GM19324 (cell line): ENCODE measurements around the gene IL4I1.

ENCODE experiments used
- ATAC-seq: cut with Tn5 transposase; IDR thresholded peaks from one replicate; pipeline ENCODE4 v1.9.1; 2021; ENCODE audit warnings: mild to moderate bottlenecking, moderate library complexity; ENCODE audit not compliant: unreplicated experiment, low FRiP score

Gene IL4I1

GRCh38 chr19:49895566-49896297 is 955 bp downstream of the IL4I1 start:
- no peak for ATAC-seq

DNA sequence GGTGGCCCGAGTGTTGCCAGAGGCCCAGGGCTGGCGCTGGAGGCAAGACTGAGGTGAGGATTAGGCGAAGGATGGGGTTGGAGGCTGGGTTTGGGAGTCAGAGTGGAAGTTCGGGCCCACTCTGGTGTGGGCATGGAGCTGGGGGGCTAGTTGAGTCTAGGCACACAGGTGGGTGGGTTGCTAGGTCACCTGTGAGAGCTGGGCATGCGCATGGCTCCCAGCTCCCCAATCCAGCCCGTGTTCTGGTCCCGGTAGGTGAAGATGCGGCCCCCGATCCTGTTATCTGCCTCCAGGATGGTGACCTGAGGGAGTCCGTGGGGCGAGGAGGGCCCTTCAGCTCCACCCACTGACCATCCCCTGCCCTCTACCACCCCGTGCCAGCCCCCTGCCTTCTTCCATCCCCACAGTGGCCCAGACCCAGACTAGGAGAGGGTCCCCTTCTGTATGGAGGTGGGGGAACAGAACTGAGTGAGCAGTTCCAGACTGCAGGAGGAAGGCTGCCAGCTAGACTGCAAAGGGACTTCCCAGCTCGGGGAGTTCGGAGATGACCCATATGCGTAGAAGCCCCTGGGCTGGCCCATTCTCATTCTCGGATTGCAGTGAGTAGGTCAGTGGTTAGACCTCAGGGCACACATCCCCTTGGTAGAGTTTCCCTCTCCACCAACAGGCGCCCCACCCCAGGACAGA is 1.7 kb downstream of the IL4I1 start:
- ATAC-seq, result no peak

DNA sequence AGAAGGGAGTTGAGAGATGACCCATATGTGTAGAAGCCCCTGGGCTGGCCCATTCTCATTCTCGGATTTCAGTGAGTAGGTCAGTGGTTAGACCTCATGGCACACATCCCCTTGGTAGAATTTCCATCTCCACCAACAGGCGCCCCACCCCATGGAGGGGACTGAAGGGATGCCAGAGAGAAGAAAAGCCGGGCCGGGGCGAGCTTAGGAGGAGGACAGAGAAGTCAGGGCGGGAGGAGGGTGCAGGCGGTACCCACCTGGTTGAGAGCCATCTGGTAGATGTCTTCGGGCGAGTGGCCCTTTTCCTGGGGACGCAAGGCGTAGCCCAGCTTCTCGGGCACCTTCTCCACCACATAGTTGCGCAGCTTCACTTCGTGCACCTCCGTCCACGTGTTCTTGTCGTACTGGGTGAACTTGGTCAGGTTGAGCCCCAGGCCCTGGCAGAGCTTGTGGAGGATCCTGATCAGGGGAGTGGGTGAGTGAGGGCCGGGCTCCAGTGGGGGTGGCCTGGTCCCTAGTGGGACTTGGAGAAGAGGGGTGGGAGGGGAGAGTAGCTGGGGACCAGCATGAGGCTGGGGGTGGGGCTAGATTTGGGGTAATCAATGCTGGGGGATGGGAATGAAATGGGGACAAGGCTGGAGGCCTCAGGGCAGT is 2.5 kb downstream of the IL4I1 start:
- no peak for ATAC-seq

- no peak for ATAC-seq
These were observed 4.0 kb downstream of the IL4I1 start for GRCh38 chr19:49892716-49893115.

- ATAC-seq, result no peak
These were observed 5.3 kb downstream of the IL4I1 start for GRCh38 chr19:49891393-49891792.

- ATAC-seq, result no peak
These were observed 6.1 kb downstream of the IL4I1 start for GRCh38 chr19:49890349-49891311.

DNA sequence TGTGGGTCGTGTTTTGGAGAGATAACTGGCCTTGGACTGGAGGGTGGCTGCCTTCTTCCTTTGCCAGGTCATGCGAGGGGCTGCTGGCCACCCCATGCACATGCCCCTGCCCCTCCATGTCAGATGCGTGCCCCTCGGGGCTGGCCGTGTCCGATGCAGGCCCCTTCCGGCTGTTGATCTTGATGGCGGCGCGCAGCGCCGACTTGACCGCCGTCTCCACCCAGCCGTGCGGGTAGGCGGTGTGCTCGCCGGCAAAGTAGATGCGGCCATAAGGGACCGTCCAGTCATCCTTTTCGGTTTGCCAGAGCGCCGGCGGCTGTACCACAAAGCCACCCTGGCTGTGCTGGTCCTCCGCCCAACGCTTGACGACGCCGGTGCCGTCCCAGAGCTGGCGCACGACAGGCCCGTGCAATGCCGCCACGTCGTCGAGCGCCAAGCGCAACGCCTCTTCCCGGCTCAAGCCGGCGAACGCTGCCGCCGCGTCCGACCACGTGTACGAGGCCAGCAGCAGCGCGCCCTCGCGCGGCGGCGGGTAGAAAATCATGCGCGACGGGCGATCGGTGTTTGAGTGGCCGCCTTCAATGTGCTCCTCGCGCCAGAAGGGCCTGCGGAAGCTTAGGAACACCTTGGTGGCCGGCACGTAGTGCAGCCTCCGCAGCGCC is 6.9 kb downstream of the IL4I1 start:
- ATAC-seq, result no peak

- no peak for ATAC-seq
These were observed 7.5 kb downstream of the IL4I1 start for GRCh38 chr19:49889038-49889686.

DNA sequence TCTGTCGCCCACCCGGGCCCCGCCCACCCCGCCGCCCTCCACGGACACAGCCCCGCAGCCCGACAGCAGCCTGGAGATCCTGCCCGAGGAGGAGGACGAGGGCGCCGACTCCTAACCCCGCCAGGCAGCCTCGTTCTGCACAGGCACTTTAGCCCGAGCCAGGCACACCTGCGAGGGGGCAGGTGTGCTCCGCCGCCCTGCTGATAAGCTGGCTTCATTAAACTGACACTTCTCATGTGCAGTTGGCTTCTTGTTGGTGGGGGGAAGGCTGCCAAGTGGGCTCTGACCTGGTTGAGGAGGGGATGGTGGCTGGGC is 8.2 kb downstream of the IL4I1 start:
- no peak for ATAC-seq

- ATAC-seq, result no peak
These were observed 8.8 kb downstream of the IL4I1 start for GRCh38 chr19:49887665-49888509.

DNA sequence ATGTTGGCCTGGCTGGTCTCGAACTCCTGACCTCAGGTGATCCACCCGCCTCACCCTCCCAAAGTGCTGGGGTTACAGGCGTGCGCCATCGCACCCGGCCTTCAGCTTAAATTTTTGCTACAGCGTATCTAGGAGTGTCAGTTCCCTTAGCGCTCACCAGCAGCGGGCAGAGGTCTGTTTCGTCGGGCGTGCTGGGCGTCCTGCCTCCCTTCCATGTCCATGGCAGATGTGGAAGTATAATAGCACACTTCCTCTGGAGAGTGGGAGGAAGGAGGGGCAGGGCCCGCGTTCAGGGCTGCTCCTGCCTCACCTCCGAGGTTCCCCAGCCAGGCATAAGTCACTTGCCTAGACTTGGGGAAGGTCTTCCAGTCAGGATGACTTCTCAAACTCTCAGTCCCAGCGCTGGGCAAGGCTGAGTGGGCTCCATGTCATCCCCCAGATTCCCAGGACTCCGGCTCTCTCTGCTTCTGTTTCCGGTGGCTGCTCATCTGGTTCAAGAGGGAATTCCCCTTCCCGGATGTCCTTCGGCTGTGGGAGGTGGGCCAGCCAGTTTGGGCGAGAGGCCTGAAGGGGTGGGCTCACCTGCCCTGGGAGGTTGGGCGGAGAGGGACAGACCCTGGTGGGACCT is 9.5 kb downstream of the IL4I1 start:
- ATAC-seq, result no peak

DNA sequence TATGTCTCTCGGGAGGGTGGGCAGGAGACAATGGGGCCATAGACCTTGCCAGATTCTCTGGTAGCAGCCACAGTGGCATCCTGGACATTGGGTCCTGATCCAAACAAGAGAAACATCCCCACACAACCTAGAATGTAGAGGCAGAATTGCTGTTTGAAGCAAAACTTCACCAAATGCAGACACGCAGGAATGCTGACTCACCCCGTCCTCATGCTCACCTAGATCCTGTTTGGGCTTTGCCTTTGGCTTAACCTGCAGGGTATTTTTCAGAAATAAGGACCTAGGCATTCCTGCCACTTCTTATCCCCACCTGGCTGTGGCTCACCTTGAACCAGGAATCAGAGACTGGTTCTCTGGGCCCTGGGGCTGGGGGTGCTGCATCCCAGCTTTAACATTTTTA is 11.9 kb downstream of the IL4I1 start:
- no peak for ATAC-seq

- no peak for ATAC-seq
These were observed 12.6 kb downstream of the IL4I1 start for GRCh38 chr19:49884109-49884508.

- ATAC-seq, result no peak
These were observed 13.6 kb downstream of the IL4I1 start for GRCh38 chr19:49883094-49883493.

- ATAC-seq, result no peak
These were observed 14.0 kb downstream of the IL4I1 start for GRCh38 chr19:49882643-49883042.

DNA sequence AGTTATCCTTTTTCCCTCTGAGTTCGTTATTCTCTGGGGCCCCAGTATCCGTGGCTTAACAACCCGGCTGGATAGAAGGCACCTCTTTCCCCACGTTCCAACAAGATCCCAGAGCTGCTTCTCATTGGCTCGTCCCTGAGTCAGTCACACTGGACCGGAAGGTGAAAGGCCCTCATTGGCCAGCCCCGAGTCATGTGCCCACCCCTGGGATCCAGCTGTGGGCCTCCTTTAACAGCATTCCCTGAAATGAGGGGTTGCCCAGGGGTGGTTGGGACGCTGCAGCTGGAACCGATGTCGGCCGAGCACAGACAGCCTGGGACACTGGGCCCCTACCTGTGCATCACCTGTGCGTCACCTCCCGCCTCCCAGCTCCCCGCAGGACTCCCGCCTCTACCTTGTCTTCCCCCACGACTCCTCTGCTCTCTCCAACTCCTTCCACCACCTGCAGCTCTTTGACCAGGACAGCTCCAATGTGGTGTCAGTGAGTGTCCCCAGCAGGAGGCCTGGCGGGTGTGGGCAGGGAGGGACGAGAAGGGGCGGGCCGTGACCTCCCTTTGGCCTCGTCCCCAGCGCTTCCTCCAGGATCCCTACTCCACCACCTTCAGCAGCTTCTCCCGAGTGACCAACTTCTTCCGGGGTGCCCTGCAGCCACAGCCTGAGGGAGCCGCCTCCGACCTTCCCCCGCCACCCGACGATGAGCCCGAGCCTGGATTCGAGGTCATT is 14.9 kb downstream of the IL4I1 start:
- no peak for ATAC-seq

DNA sequence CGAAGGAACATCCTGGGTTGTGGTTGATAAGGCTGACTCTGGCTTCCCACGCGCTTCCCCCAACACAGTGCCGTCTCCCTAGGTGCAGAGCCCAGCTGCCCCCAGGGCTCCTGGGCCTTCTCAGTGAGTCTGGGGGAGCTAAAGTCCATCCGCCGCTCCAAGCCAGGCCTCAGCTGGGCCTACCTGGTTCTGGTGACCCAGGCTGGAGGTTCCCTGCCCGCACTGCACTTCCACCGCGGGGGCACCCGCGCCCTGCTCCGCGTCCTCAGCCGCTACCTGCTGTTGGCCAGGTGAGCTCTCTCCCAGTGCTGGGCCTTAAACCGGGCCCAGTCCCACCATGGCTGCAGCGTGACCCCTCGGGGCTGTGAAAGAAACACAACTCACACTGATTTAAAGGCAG is 15.5 kb downstream of the IL4I1 start:
- ATAC-seq, result no peak
